ENCODE results near the gene TBXAS1. TPM values are rescaled to one million over a fixed set of nuclear protein-coding genes. Genes with fewer than 3 reads are reported as not detected.

TBXAS1 gene
- total and polyA plus RNA-seq, 2 of the 8 experiments (the other 6 are each of a cell fraction or from before 2014, with no cell fraction given): 0.86 to 2.1 TPM

DNA sequence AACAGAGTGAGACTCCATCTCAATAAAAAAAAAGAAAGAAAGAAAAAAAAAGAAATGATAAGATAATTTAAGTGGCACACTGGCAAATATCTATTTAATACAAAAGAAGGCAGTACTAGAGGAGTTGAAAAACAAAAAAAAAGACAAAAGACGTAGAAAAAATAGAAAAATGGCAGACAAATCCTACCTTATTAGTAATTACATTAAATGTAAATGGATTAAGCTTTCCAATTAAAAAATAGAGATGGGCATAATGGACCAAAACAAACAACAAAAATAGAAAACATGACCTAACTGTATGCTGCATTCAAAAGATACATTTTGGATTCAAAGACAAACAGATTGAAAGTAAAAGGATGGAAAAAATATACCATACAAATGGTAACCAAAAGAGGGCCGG lies 239.0 kb downstream of the TBXAS1 start (continued):
- TF ChIP-seq HDAC2 (IDR thresholded peaks at IDR 0.05; ENCODE audit: borderline replicate concordance in 1 of 2, low read depth in 2 of 2, low read length in 2 of 2) (no peak), CHD1 (IDR thresholded peaks at IDR 0.05; ENCODE audit: low read depth, low read length) (no peak), YY1 (IDR thresholded peaks at IDR 0.05; ENCODE audit: low read depth, low read length) (no peak), SIX5 (IDR thresholded peaks at IDR 0.05; ENCODE audit: low read depth, low read length) (no peak), SP2 (IDR thresholded peaks at IDR 0.05; ENCODE audit: low read length) (no peak), GABPA (IDR thresholded peaks at IDR 0.05; ENCODE audit: borderline replicate concordance, insufficient read depth, low read length) (no peak)

Measured in H1 (cell line).